ENCODE data around the gene HIVEP1. TPM values are rescaled to one million over a fixed set of nuclear protein-coding genes. Genes with fewer than 3 reads are reported as not detected.

HIVEP1 gene
- total and polyA plus RNA-seq, 2 of the 8 experiments (the other 6 are each of a cell fraction or from before 2014, with no cell fraction given) = 22.6 to 23.1 TPM

DNA sequence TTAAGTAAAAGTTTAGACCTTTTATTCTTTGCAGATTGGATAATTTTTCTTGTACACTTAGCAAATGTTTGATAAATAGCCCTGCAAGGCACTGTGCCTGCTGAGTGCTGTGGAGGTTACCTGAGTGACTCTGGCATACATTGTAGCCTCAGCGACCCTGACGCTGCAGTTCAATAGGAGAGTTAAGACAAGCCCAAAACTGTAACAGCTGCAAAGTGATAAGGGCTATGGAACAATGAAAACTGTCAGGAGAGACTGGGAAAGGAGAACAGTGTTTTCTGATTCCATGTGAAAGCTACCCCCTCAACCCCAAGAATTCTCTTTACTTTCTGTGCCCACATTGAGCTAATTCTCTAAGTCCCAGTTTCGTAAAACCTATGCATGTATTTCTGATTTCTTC lies 22.2 kb downstream of the HIVEP1 start:
- no peaks in the 10 kb centered on the region for H3K27me3 ChIP-seq (replicated peaks in 1 of 4; ENCODE audit: control insufficient read depth in 3 of 4, extremely low read depth in 1 of 4, insufficient read depth in 3 of 4, low read length in 3 of 4)
- FAIRE-seq (no peak), DNase-seq (ENCODE audit: low read depth in 1 of 2, low spot score in 2 of 2) (no peak)
- H4K8ac ChIP-seq (ENCODE audit: extremely low read depth, insufficient read depth, low read length) = no peak overlapping the region
- no peaks in the 10 kb centered on the region for H3K36me3 ChIP-seq (ENCODE audit: control insufficient read depth in 2 of 4, insufficient read depth in 4 of 4, low read length in 3 of 4)
- H2BK12ac ChIP-seq (ENCODE audit: low read depth, low read length) = no peak overlapping the region
- H2BK5ac ChIP-seq (ENCODE audit: low read depth, low read length) = no peak overlapping the region
- H3K4ac ChIP-seq (replicated peaks; ENCODE audit: insufficient read length, low read depth, low read length) = no peak overlapping the region
- no peak overlapping the region for H3K56ac ChIP-seq (replicated peaks; ENCODE audit: insufficient read length, low read depth, low read length)
- H3K4me1 ChIP-seq (replicated peaks in 1 of 4; ENCODE audit: control insufficient read depth in 3 of 4, insufficient read depth in 4 of 4, low read length in 3 of 4) = peaks cover under 1 to 15% (median 4%) of the 10 kb centered on the region in 4 experiments; a peak in 6 of 7 replicates
- no peak overlapping the region for H2BK15ac ChIP-seq (ENCODE audit: low read length)
- peaks cover 7 to 10% of the 10 kb centered on the region in 2 experiments for H4K20me1 ChIP-seq (replicated peaks in 1 of 2; ENCODE audit: control insufficient read depth in 1 of 2, insufficient read depth in 2 of 2, low read length in 2 of 2)
- H3K9me3 ChIP-seq (ENCODE audit: insufficient read depth in 2 of 2, low read depth in 1 of 2, low read length in 1 of 2) = no peaks in the 10 kb centered on the region
- H2BK120ac ChIP-seq (replicated peaks; ENCODE audit: low read depth, low read length) = no peak overlapping the region
- no peak overlapping the region for H3K23ac ChIP-seq (ENCODE audit: insufficient read length)
- no peak overlapping the region for H3K9ac ChIP-seq (replicated peaks in 1 of 4; ENCODE audit: extremely low read depth in 1 of 4, low read depth in 3 of 4, low read length in 3 of 4)
- no peak overlapping the region for H2AK5ac ChIP-seq (ENCODE audit: low read depth, low read length)
- H3K27ac ChIP-seq (ENCODE audit: low read depth, low read length) = no peak overlapping the region
- no peak overlapping the region for H4K91ac ChIP-seq (replicated peaks; ENCODE audit: insufficient read length, low read length)
- H3K79me1 ChIP-seq (ENCODE audit: low read depth, low read length) = peaks cover 9% of the 10 kb centered on the region
- WGBS, 2 experiments (ENCODE audit: extremely low coverage in 1 of 2, insufficient coverage in 1 of 2, insufficient read length in 1 of 2, insufficient replicate concordance in 2 of 2, low coverage in 1 of 2, low lambda C conversion rate in 2 of 2, missing lambda C conversion rate in 1 of 2) = 88% methylated on average over 3 of the region's 3 CpGs; no CpG with 5 or more reads in 1 of the 2 experiments
- no peaks in the 10 kb centered on the region; the same call in 1 of the 2 replicates for H3K23me2 ChIP-seq (ENCODE audit: low read depth, low read length)
- CTCF ChIA-PET (ENCODE audit: partially characterized antibody) = interaction anchor here (0.9 to 1.1 kb wide), 2 partner anchors 49 to 253 kb away, joined by 3 read pairs; no protein-coding TSS in a partner anchor
- no peak overlapping the region for H3K18ac ChIP-seq (ENCODE audit: extremely low read depth, low read length)
- no peak overlapping the region for H2AFZ ChIP-seq (ENCODE audit: low read length)
- H3K4me2 ChIP-seq (ENCODE audit: insufficient read depth in 1 of 2, low read depth in 2 of 2, low read length in 2 of 2) = no peak overlapping the region
- peaks cover 5 to 96% of the 10 kb centered on the region in 2 experiments for H3K79me2 ChIP-seq (ENCODE audit: control insufficient read depth in 1 of 2, insufficient read depth in 2 of 2, low read length in 2 of 2)
- H2BK20ac ChIP-seq (ENCODE audit: low read length) = no peak overlapping the region
- H4K5ac ChIP-seq (ENCODE audit: insufficient read length, low read depth, low read length) = no peak overlapping the region
- POLR2A ChIA-PET (ENCODE audit: partially characterized antibody) = no interaction called here
- H3K4me3 ChIP-seq (ENCODE audit: extremely low read depth in 1 of 4, insufficient read depth in 2 of 4, low read depth in 3 of 4, low read length in 4 of 4) = no peak overlapping the region
- no peak overlapping the region for H3K14ac ChIP-seq (ENCODE audit: insufficient read length)
- TF ChIP-seq BRCA1 (IDR thresholded peaks at IDR 0.05; ENCODE audit: low read depth, low read length) (no peak), SAP30 (IDR thresholded peaks at IDR 0.05; ENCODE audit: insufficient read depth, insufficient replicate concordance, low read length) (no peak), SP1 (IDR thresholded peaks at IDR 0.05; ENCODE audit: low read depth, low read length) (no peak)
